HL-60 (cell line): ENCODE results near the gene UBE2E2.

ENCODE experiments used
- CTCF ChIP-seq: IDR thresholded peaks from one replicate; pipeline ENCODE4 v1.5.1; 2011; ENCODE audit warnings: low read length, control low read depth, inconsistent platforms; ENCODE audit not compliant: insufficient read depth
- GABPA ChIP-seq: IDR thresholded peaks from 2 replicates; pipeline ENCODE4 v1.6.1; 2012; ENCODE audit warnings: low read depth
- POLR2AphosphoS5 ChIP-seq: IDR thresholded peaks from 2 replicates; pipeline ENCODE4 v1.6.1; 2012; ENCODE audit warnings: low read depth
- REST ChIP-seq: IDR thresholded peaks from 2 replicates; pipeline ENCODE4 v1.6.1; 2012; ENCODE audit warnings: low read depth; ENCODE audit not compliant: insufficient replicate concordance
- SPI1 ChIP-seq: IDR thresholded peaks from 2 replicates; pipeline ENCODE4 v1.6.1; 2012; ENCODE audit warnings: low read depth, mild to moderate bottlenecking, borderline replicate concordance

- TF ChIP-seq CTCF = no peak
- no peak for TF ChIP-seq POLR2AphosphoS5
- TF ChIP-seq GABPA = no peak
- TF ChIP-seq SPI1 = no peak
- TF ChIP-seq REST = no peak
Measured at GRCh38 chr3:23480329-23480714, 277.2 kb downstream of the UBE2E2 start.
